Measurements from ENCODE around the gene TTLL13. TPM values are rescaled to one million over a fixed set of nuclear protein-coding genes. Genes with fewer than 3 reads are reported as not detected.
A peak's percentile ranks its signal among the peaks of the same experiment; 100 is the strongest.

The TTLL13 gene
- total and polyA plus RNA-seq, 2 donors (not counting 1 experiment from before 2014, with no cell fraction given): under 0.01 to 0.08 TPM

- Histone ChIP-seq H3K9me3 (ENCODE audit: control insufficient read depth, insufficient read depth, low read depth, low read length) (no peaks in the 10 kb centered on the region), H3K4me1 (ENCODE audit: control insufficient read depth, extremely low read depth, insufficient read depth, low read length) (no peaks in the 10 kb centered on the region), H3K79me2 (ENCODE audit: control insufficient read depth, insufficient read depth, low read length) (no peaks in the 10 kb centered on the region), H3K4me2 (ENCODE audit: extremely low read depth, insufficient read depth, low read length) (no peak overlapping the region), H4K20me1 (ENCODE audit: control insufficient read depth, extremely low read depth, insufficient read depth, low read length) (no peaks in the 10 kb centered on the region), H3K27me3 (ENCODE audit: control insufficient read depth, insufficient read depth, low read length) (no peaks in the 10 kb centered on the region), H3K9ac (ENCODE audit: insufficient read depth, low read length) (no peak overlapping the region), H3K4me3 (replicated peaks in 1 of 4; ENCODE audit: control extremely low read depth in 1 of 4, insufficient read depth in 1 of 4, low read depth in 3 of 4, low read length in 4 of 4) (no peak overlapping the region), H3K27ac (ENCODE audit: insufficient read depth, low read length) (no peak overlapping the region), H3K36me3 (ENCODE audit: control insufficient read depth, insufficient read depth, low read length) (no peaks in the 10 kb centered on the region), H2AFZ (ENCODE audit: low read length) (no peak overlapping the region)
- no peak for DNase-seq (ENCODE audit: low read depth in 2 of 2)
- TF ChIP-seq CTCF (conservative IDR thresholded peaks at IDR 0.05 in 1 of 2, IDR thresholded peaks at IDR 0.05 in 1 of 2; ENCODE audit: low read depth in 1 of 2, low read length in 2 of 2): peak; percentile 22 to 36
- no peak for TF ChIP-seq EZH2 (IDR thresholded peaks at IDR 0.05; ENCODE audit: low read length, missing control alignments)
Measured at GRCh38 chr15:90214553-90215196, 34.7 kb upstream of the TTLL13 start.

GRCh38 chr15:90217671-90218394 lies 31.5 kb upstream of the TTLL13 start:
- Histone ChIP-seq H3K27ac (ENCODE audit: insufficient read depth, low read length) (no peak overlapping the region), H3K4me1 (ENCODE audit: control insufficient read depth, extremely low read depth, insufficient read depth, low read length) (peaks cover 3% of the 10 kb centered on the region), H3K4me2 (ENCODE audit: extremely low read depth, insufficient read depth, low read length) (no peak overlapping the region), H3K9ac (ENCODE audit: insufficient read depth, low read length) (no peak overlapping the region), H3K36me3 (ENCODE audit: control insufficient read depth, insufficient read depth, low read length) (no peaks in the 10 kb centered on the region), H3K4me3 (replicated peaks in 1 of 4; ENCODE audit: control extremely low read depth in 1 of 4, insufficient read depth in 1 of 4, low read depth in 3 of 4, low read length in 4 of 4) (no peak overlapping the region), H3K79me2 (ENCODE audit: control insufficient read depth, insufficient read depth, low read length) (no peaks in the 10 kb centered on the region), H3K27me3 (ENCODE audit: control insufficient read depth, insufficient read depth, low read length) (no peaks in the 10 kb centered on the region), H3K9me3 (ENCODE audit: control insufficient read depth, insufficient read depth, low read depth, low read length) (no peaks in the 10 kb centered on the region), H4K20me1 (ENCODE audit: control insufficient read depth, extremely low read depth, insufficient read depth, low read length) (no peaks in the 10 kb centered on the region), H2AFZ (ENCODE audit: low read length) (no peak overlapping the region)
- no peak for DNase-seq (ENCODE audit: low read depth in 2 of 2)
- TF ChIP-seq CTCF (conservative IDR thresholded peaks at IDR 0.05 in 1 of 2, IDR thresholded peaks at IDR 0.05 in 1 of 2; ENCODE audit: low read depth in 1 of 2, low read length in 2 of 2) (no peak), EZH2 (IDR thresholded peaks at IDR 0.05; ENCODE audit: low read length, missing control alignments) (no peak)

GRCh38 chr15:90219421-90220141 lies 29.8 kb upstream of the TTLL13 start:
- Histone ChIP-seq H3K4me2 (ENCODE audit: extremely low read depth, insufficient read depth, low read length) (no peak overlapping the region), H3K4me3 (replicated peaks in 1 of 4; ENCODE audit: control extremely low read depth in 1 of 4, insufficient read depth in 1 of 4, low read depth in 3 of 4, low read length in 4 of 4) (no peak overlapping the region), H3K27ac (ENCODE audit: insufficient read depth, low read length) (no peak overlapping the region), H3K27me3 (ENCODE audit: control insufficient read depth, insufficient read depth, low read length) (no peaks in the 10 kb centered on the region), H3K79me2 (ENCODE audit: control insufficient read depth, insufficient read depth, low read length) (no peaks in the 10 kb centered on the region), H3K4me1 (ENCODE audit: control insufficient read depth, extremely low read depth, insufficient read depth, low read length) (peaks cover 3% of the 10 kb centered on the region), H3K36me3 (ENCODE audit: control insufficient read depth, insufficient read depth, low read length) (no peaks in the 10 kb centered on the region), H3K9me3 (ENCODE audit: control insufficient read depth, insufficient read depth, low read depth, low read length) (no peaks in the 10 kb centered on the region), H3K9ac (ENCODE audit: insufficient read depth, low read length) (no peak overlapping the region), H4K20me1 (ENCODE audit: control insufficient read depth, extremely low read depth, insufficient read depth, low read length) (no peaks in the 10 kb centered on the region), H2AFZ (ENCODE audit: low read length) (no peak overlapping the region)
- no peak for TF ChIP-seq EZH2 (IDR thresholded peaks at IDR 0.05; ENCODE audit: low read length, missing control alignments)
- TF ChIP-seq CTCF (conservative IDR thresholded peaks at IDR 0.05 in 1 of 2, IDR thresholded peaks at IDR 0.05 in 1 of 2; ENCODE audit: low read depth in 1 of 2, low read length in 2 of 2): peak; percentile 55 to 60
- DNase-seq (ENCODE audit: low read depth in 2 of 2): no peak
